ENCODE data around the gene PDSS2. TPM values are rescaled to one million over a fixed set of nuclear protein-coding genes. Genes with fewer than 3 reads are reported as not detected.

PDSS2 gene
- total RNA-seq, 1 experiment from 2014 or later = 17.8 TPM

- no peaks in the 10 kb centered on the region for H3K9me3 ChIP-seq (ENCODE audit: insufficient read depth, low read depth)
- no peaks in the 10 kb centered on the region for H3K27me3 ChIP-seq (ENCODE audit: insufficient read depth, low read depth)
- TF ChIP-seq, protein P1, sequence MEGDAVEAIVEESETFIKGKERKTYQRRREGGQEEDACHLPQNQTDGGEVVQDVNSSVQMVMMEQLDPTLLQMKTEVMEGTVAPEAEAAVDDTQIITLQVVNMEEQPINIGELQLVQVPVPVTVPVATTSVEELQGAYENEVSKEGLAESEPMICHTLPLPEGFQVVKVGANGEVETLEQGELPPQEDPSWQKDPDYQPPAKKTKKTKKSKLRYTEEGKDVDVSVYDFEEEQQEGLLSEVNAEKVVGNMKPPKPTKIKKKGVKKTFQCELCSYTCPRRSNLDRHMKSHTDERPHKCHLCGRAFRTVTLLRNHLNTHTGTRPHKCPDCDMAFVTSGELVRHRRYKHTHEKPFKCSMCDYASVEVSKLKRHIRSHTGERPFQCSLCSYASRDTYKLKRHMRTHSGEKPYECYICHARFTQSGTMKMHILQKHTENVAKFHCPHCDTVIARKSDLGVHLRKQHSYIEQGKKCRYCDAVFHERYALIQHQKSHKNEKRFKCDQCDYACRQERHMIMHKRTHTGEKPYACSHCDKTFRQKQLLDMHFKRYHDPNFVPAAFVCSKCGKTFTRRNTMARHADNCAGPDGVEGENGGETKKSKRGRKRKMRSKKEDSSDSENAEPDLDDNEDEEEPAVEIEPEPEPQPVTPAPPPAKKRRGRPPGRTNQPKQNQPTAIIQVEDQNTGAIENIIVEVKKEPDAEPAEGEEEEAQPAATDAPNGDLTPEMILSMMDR (conservative IDR thresholded peaks at IDR 0.05) = no peak
- no peak for TF ChIP-seq EZH2 (IDR thresholded peaks at IDR 0.05; ENCODE audit: low read depth)
- no peaks in the 10 kb centered on the region for H3K9me2 ChIP-seq (ENCODE audit: insufficient read depth)
- H3F3A ChIP-seq (ENCODE audit: insufficient read depth, low read depth) = no peaks in the 10 kb centered on the region
- H3K36me3 ChIP-seq (ENCODE audit: low read depth) = no peaks in the 10 kb centered on the region
- H3K4me3 ChIP-seq = no peak overlapping the region
- no peak for DNase-seq
- no peaks in the 10 kb centered on the region for H3K4me1 ChIP-seq (replicated peaks; ENCODE audit: insufficient read depth)
- intact Hi-C loops (cut with micrococcal nuclease; ENCODE audit: unreplicated experiment) = loop anchor here (5.0 kb wide), 1 partner anchor 183 kb away; no protein-coding TSS in a partner anchor
- POLR2A ChIA-PET (ENCODE audit: unreplicated experiment) = no interaction called here
- H4K20me1 ChIP-seq (ENCODE audit: insufficient read depth) = peaks cover 10% of the 10 kb centered on the region; the same call in 1 of the 2 replicates
- H3K4me2 ChIP-seq = no peak overlapping the region
- H3K27ac ChIP-seq = no peak overlapping the region
- no TSS peak for BruUV-seq (replicated peaks)
- no peak overlapping the region for H2AFZ ChIP-seq
- CTCF ChIA-PET = no interaction called here
- no peaks in the 10 kb centered on the region for H3K79me2 ChIP-seq (ENCODE audit: low read depth)
Observed at GRCh38 chr6:107315114-107315513, 144.2 kb downstream of the PDSS2 start.

DNA sequence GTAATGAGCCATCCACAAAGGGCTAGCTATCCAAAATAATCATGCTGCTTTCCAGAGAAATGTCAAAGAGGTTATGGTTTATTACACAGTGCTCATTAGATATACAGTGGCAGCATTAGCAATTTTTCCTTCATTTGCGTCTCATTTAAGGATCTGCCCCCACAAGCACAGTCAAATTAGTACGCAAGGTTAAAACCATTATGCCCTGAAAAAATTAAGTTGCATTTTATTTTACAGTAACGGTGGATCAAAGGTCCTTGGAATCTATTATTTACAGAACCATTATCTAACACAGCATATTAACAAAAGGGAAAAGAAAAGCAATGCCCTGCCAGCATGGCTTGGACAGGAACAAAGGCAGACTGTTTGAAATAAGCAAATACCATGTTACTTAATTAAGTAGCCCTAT, 144.8 kb downstream of the PDSS2 start:
- Histone ChIP-seq H3K9me2 (ENCODE audit: insufficient read depth) (no peaks in the 10 kb centered on the region), H3K36me3 (ENCODE audit: low read depth) (no peaks in the 10 kb centered on the region), H3K79me2 (ENCODE audit: low read depth) (no peaks in the 10 kb centered on the region), H3K9me3 (ENCODE audit: insufficient read depth, low read depth) (no peaks in the 10 kb centered on the region), H3K4me3 (no peak overlapping the region), H3F3A (ENCODE audit: insufficient read depth, low read depth) (no peaks in the 10 kb centered on the region), H3K4me2 (no peak overlapping the region), H4K20me1 (ENCODE audit: insufficient read depth) (peaks cover 10% of the 10 kb centered on the region; the same call in 1 of the 2 replicates), H3K27me3 (ENCODE audit: insufficient read depth, low read depth) (no peaks in the 10 kb centered on the region), H3K27ac (no peak overlapping the region), H3K4me1 (replicated peaks; ENCODE audit: insufficient read depth) (no peaks in the 10 kb centered on the region), H2AFZ (no peak overlapping the region)
- ChIA-PET POLR2A (ENCODE audit: unreplicated experiment) (no interaction called here), CTCF (no interaction called here)
- TF ChIP-seq EZH2 (IDR thresholded peaks at IDR 0.05; ENCODE audit: low read depth) = no peak
- TF ChIP-seq, protein P1 (conservative IDR thresholded peaks at IDR 0.05) = no peak
- intact Hi-C loops (cut with micrococcal nuclease; ENCODE audit: unreplicated experiment) = no loop called here
- no peak for DNase-seq
- no TSS peak for BruUV-seq (replicated peaks)

DNA sequence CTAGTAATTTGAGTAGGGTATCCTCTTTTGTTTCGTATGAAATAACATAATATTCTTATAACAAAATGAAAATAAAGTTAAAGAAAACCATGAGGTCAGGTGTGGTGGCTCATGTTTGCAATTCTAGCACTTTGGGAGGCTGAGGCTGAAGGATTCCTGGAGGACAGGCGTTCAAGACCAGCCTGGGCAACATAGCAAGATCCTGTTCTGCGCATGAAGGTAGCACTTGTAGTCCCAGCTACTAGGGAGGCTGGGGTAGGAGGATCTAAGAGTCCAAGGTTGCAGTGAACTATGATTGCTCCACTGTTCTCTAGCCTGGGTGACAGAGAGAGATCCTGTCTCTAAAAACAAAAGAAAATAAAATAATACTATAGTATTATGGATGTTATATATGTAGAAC, 145.6 kb downstream of the PDSS2 start:
- no peak overlapping the region for H3K4me2 ChIP-seq
- no peak overlapping the region for H3K27ac ChIP-seq
- no peak for TF ChIP-seq EZH2 (IDR thresholded peaks at IDR 0.05; ENCODE audit: low read depth)
- TF ChIP-seq, protein P1 (conservative IDR thresholded peaks at IDR 0.05) = no peak
- CTCF ChIA-PET = no interaction called here
- no peaks in the 10 kb centered on the region for H3K27me3 ChIP-seq (ENCODE audit: insufficient read depth, low read depth)
- BruUV-seq (replicated peaks) = no TSS peak
- H2AFZ ChIP-seq = no peak overlapping the region
- no peaks in the 10 kb centered on the region for H3F3A ChIP-seq (ENCODE audit: insufficient read depth, low read depth)
- H3K9me2 ChIP-seq (ENCODE audit: insufficient read depth) = no peaks in the 10 kb centered on the region
- no peaks in the 10 kb centered on the region for H3K9me3 ChIP-seq (ENCODE audit: insufficient read depth, low read depth)
- no peaks in the 10 kb centered on the region for H3K79me2 ChIP-seq (ENCODE audit: low read depth)
- H3K4me1 ChIP-seq (replicated peaks; ENCODE audit: insufficient read depth) = no peaks in the 10 kb centered on the region
- no peaks in the 10 kb centered on the region for H3K36me3 ChIP-seq (ENCODE audit: low read depth)
- no peak overlapping the region for H3K4me3 ChIP-seq
- intact Hi-C loops (cut with micrococcal nuclease; ENCODE audit: unreplicated experiment) = no loop called here
- POLR2A ChIA-PET (ENCODE audit: unreplicated experiment) = no interaction called here
- H4K20me1 ChIP-seq (ENCODE audit: insufficient read depth) = peaks cover 10% of the 10 kb centered on the region; the same call in 1 of the 2 replicates
- DNase-seq = no peak
